Measurements from ENCODE around the gene DEFB112.

The DEFB112 gene

DNA sequence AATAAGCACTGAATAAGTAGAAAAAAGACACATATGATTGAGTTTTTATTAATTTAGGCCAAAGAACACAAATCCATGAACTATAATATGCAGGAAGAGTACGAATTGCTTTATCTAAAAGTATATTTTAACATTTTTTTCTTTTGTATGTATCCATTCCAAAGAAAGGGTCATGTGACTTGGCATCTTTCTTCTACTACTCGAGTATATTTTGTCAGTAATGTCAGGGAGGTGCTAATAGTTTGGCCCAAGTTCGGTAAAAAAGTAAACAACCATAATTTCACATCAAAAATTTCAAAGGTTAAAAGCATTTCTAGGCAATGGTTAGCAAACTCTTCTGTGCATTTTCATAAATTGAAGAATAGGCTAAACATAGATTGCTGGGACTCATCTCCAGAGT is 46.6 kb downstream of the DEFB112 start:
- TF ChIP-seq, protein P1, sequence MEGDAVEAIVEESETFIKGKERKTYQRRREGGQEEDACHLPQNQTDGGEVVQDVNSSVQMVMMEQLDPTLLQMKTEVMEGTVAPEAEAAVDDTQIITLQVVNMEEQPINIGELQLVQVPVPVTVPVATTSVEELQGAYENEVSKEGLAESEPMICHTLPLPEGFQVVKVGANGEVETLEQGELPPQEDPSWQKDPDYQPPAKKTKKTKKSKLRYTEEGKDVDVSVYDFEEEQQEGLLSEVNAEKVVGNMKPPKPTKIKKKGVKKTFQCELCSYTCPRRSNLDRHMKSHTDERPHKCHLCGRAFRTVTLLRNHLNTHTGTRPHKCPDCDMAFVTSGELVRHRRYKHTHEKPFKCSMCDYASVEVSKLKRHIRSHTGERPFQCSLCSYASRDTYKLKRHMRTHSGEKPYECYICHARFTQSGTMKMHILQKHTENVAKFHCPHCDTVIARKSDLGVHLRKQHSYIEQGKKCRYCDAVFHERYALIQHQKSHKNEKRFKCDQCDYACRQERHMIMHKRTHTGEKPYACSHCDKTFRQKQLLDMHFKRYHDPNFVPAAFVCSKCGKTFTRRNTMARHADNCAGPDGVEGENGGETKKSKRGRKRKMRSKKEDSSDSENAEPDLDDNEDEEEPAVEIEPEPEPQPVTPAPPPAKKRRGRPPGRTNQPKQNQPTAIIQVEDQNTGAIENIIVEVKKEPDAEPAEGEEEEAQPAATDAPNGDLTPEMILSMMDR (IDR thresholded peaks at IDR 0.05; ENCODE audit: insufficient read depth, missing control alignments): no peak

DNA sequence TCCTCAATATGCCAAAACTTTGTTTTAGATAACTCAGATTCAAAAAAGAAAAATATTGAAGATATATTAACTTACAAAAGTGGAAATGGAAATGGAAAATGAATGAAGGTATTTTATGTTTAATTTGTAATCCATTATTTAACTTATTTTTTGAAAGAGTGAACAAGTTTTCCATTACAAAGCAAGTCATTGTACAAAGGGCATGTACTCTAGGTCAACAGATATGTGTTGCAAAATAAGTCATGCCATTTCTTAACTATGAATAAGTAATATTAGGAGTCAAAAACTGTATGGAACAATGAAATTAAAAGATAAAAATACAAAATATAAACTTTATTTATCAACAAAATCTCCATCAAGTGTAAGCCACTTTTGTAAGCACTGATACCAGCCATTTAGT is 54.5 kb downstream of the DEFB112 start:
- DNase-seq (ENCODE audit: insufficient read length, low spot score) (no peak), FAIRE-seq (no peak)
- TF ChIP-seq, protein P1 (IDR thresholded peaks at IDR 0.05; ENCODE audit: insufficient read depth, missing control alignments): no peak

More for the DNA sequence above, 46.6 kb downstream of the DEFB112 start:
- DNase-seq (ENCODE audit: insufficient read length, low spot score): no peak
- no peak for FAIRE-seq

Measured in D721Med (cell line).